Activated naive CD4-positive, alpha-beta T cell treated with anti-CD3 and anti-CD28 coated beads, Interleukin-2, amount 50 U/mL, for 72 hours (primary cell): ENCODE data around the gene NTN4. TPM values are rescaled to one million over a fixed set of nuclear protein-coding genes. Genes with fewer than 3 reads are reported as not detected.
"Not testable (repeated sequence)": the region's sequence is repeated elsewhere in the genome, so short reads cannot be mapped to it uniquely, and the experiment has no call there.

Experiments
- ATAC-seq, 2 donors: fragments of 150-1000 bp; cut with Tn5 transposase; 2 replicates each; pipeline ENCODE4 v1.10.0; 2021; ENCODE audit warnings: mild to moderate bottlenecking in 2 of 2, moderate library complexity in 2 of 2
- DNase-seq, 2 donors: peaks; one replicate each; pipeline ENCODE4 v3.0.0; 2021 to 2022; ENCODE audit warnings: low spot score in 2 of 2
- H3K27ac Mint-ChIP-seq, 2 donors: one replicate each; pipeline ENCODE4 v1.8.0; 2022; ENCODE audit warnings: mild to moderate bottlenecking in 2 of 2, mixed read lengths in 2 of 2
- H3K36me3 Mint-ChIP-seq, 2 donors: one replicate each; pipeline ENCODE4 v1.8.0; 2022; ENCODE audit warnings: mixed read lengths in 2 of 2
- H3K9me3 Mint-ChIP-seq, 2 donors: one replicate each; pipeline ENCODE4 v1.8.0; 2022; ENCODE audit warnings: mixed read lengths in 2 of 2
- total RNA-seq, 2 donors: library from RNA; stranded (reverse); gene quantifications; one replicate each; pipeline ENCODE4 v1.2.3, GENCODE V29; 2022

NTN4 gene
- total RNA-seq, 2 donors from 2014 or later = not detected

GRCh38 chr12:95804291-95804690, 13.7 kb upstream of the NTN4 start:
- Mint-ChIP-seq H3K36me3 (no peaks in the 10 kb centered on the region), H3K9me3 (peaks cover 0 to 5% of the 10 kb centered on the region in 2 donors), H3K27ac (no peak overlapping the region)
- ATAC-seq (no peak), DNase-seq (no peak)

GRCh38 chr12:95803817-95804216, 13.3 kb upstream of the NTN4 start:
- no peak for DNase-seq
- peaks cover 0 to 5% of the 10 kb centered on the region in 2 donors for H3K9me3 Mint-ChIP-seq
- H3K36me3 Mint-ChIP-seq = no peaks in the 10 kb centered on the region
- no peak for ATAC-seq
- no peak overlapping the region for H3K27ac Mint-ChIP-seq

- H3K36me3 Mint-ChIP-seq = no peaks in the 10 kb centered on the region
- ATAC-seq (no peak), DNase-seq (no peak)
- H3K27ac Mint-ChIP-seq = no peak overlapping the region
- no peaks in the 10 kb centered on the region for H3K9me3 Mint-ChIP-seq
Measured at GRCh38 chr12:95802482-95803270, 12.1 kb upstream of the NTN4 start.

- no peaks in the 10 kb centered on the region for H3K9me3 Mint-ChIP-seq
- no peak for DNase-seq
- no peak overlapping the region for H3K27ac Mint-ChIP-seq
- H3K36me3 Mint-ChIP-seq = no peaks in the 10 kb centered on the region
- no peak for ATAC-seq
Measured at GRCh38 chr12:95796982-95797289, 6.4 kb upstream of the NTN4 start.

- peak in 1 of 2 donors; percentile 30 for ATAC-seq
- Mint-ChIP-seq H3K9me3 (no peaks in the 10 kb centered on the region), H3K27ac (no peak overlapping the region), H3K36me3 (peaks cover 0 to 2% of the 10 kb centered on the region in 2 donors)
- no peak for DNase-seq
Measured at GRCh38 chr12:95796225-95796981, 5.8 kb upstream of the NTN4 start.

- Mint-ChIP-seq H3K9me3 (no peaks in the 10 kb centered on the region), H3K27ac (no peak overlapping the region), H3K36me3 (peaks cover 0 to 6% of the 10 kb centered on the region in 2 donors)
- ATAC-seq = peak; percentile 27 to 59
- DNase-seq = peak in 1 of 2 donors; percentile 8
Measured at GRCh38 chr12:95790917-95791849, 619 bp upstream of the NTN4 start.

- DNase-seq = no peak
- H3K36me3 Mint-ChIP-seq = peaks cover 0 to 6% of the 10 kb centered on the region in 2 donors
- no peak overlapping the region for H3K27ac Mint-ChIP-seq
- peak; percentile 5 to 35 for ATAC-seq
- no peaks in the 10 kb centered on the region for H3K9me3 Mint-ChIP-seq
Measured at GRCh38 chr12:95789126-95790032, 1.2 kb downstream of the NTN4 start.

GRCh38 chr12:95788637-95789036, 1.9 kb downstream of the NTN4 start:
- no peaks in the 10 kb centered on the region for H3K9me3 Mint-ChIP-seq
- no peak for DNase-seq
- H3K36me3 Mint-ChIP-seq = peaks cover 0 to 6% of the 10 kb centered on the region in 2 donors
- ATAC-seq = no peak
- H3K27ac Mint-ChIP-seq = no peak overlapping the region

GRCh38 chr12:95787274-95787818, 3.2 kb downstream of the NTN4 start:
- ATAC-seq (no peak), DNase-seq (no peak)
- no peaks in the 10 kb centered on the region for H3K9me3 Mint-ChIP-seq
- peaks cover 0 to 6% of the 10 kb centered on the region in 2 donors for H3K36me3 Mint-ChIP-seq
- H3K27ac Mint-ChIP-seq = no peak overlapping the region

- Mint-ChIP-seq H3K9me3 (no peaks in the 10 kb centered on the region), H3K36me3 (no peaks in the 10 kb centered on the region), H3K27ac (no peak overlapping the region)
- ATAC-seq (no peak), DNase-seq (no peak)
Measured at GRCh38 chr12:95784915-95785314, 5.6 kb downstream of the NTN4 start.

- H3K36me3 Mint-ChIP-seq = no peaks in the 10 kb centered on the region
- H3K27ac Mint-ChIP-seq = no peak overlapping the region
- DNase-seq = no peak
- no peak for ATAC-seq
- no peaks in the 10 kb centered on the region for H3K9me3 Mint-ChIP-seq
Measured at GRCh38 chr12:95784286-95784685, 6.3 kb downstream of the NTN4 start.

- DNase-seq, ATAC-seq, H3K27ac Mint-ChIP-seq, H3K9me3 Mint-ChIP-seq, H3K36me3 Mint-ChIP-seq: not testable (repeated sequence)
Measured at GRCh38 chr12:95775466-95775865, 15.1 kb downstream of the NTN4 start.

- ATAC-seq = no peak
- no peaks in the 10 kb centered on the region for H3K9me3 Mint-ChIP-seq
- H3K27ac Mint-ChIP-seq = no peak overlapping the region
- DNase-seq = no peak
- H3K36me3 Mint-ChIP-seq = peaks cover 0 to 5% of the 10 kb centered on the region in 2 donors
Measured at GRCh38 chr12:95774311-95775045, 16.1 kb downstream of the NTN4 start.

GRCh38 chr12:95773320-95773719, 17.2 kb downstream of the NTN4 start:
- ATAC-seq = no peak
- peaks cover 0 to 5% of the 10 kb centered on the region in 2 donors for H3K36me3 Mint-ChIP-seq

GRCh38 chr12:95767703-95768102, 22.9 kb downstream of the NTN4 start:
- no peaks in the 10 kb centered on the region for H3K9me3 Mint-ChIP-seq
- no peak for DNase-seq
- H3K36me3 Mint-ChIP-seq = no peaks in the 10 kb centered on the region

More at GRCh38 chr12:95773320-95773719, 17.2 kb downstream of the NTN4 start:
- H3K27ac Mint-ChIP-seq = no peak overlapping the region
- DNase-seq = no peak
- H3K9me3 Mint-ChIP-seq = no peaks in the 10 kb centered on the region

More at GRCh38 chr12:95767703-95768102, 22.9 kb downstream of the NTN4 start:
- no peak for ATAC-seq
- H3K27ac Mint-ChIP-seq = no peak overlapping the region
